Loucy (cell line): ENCODE measurements around the gene GREB1.

Experiments used
- H2AFZ ChIP-seq: fragments of 200-600 bp; sonication (generic); 2 replicates; pipeline ENCODE4 v1.6.0; 2016; ENCODE audit warnings: antibody characterized with exemption, mild to moderate bottlenecking, low read length, moderate library complexity
- H3F3A ChIP-seq: fragments of 200-600 bp; 2 replicates; pipeline ENCODE4 v1.6.0; 2016; ENCODE audit warnings: antibody characterized with exemption, low read depth, mild to moderate bottlenecking
- H3K27me3 ChIP-seq: fragments of 200-600 bp; sonication (generic); 2 replicates; pipeline ENCODE4 v1.6.1; 2014; ENCODE audit warnings: low read length, mild to moderate bottlenecking; ENCODE audit not compliant: insufficient read depth, poor library complexity, severe bottlenecking
- H3K36me3 ChIP-seq: fragments of 200-600 bp; sonication (generic); 2 replicates; pipeline ENCODE4 v1.6.1; 2016; ENCODE audit warnings: low read length; ENCODE audit not compliant: insufficient read depth
- H3K4me1 ChIP-seq: fragments of 200-600 bp; sonication (generic); 2 replicates; pipeline ENCODE4 v1.5.1; 2014; ENCODE audit warnings: low read length, mild to moderate bottlenecking; ENCODE audit not compliant: insufficient read depth, poor library complexity, severe bottlenecking
- H3K4me2 ChIP-seq: fragments of 200-600 bp; sonication (generic); 2 replicates; pipeline ENCODE4 v1.6.0; 2014; ENCODE audit warnings: antibody characterized with exemption, low read length, low read depth, mild to moderate bottlenecking; ENCODE audit not compliant: poor library complexity, severe bottlenecking
- H3K4me3 ChIP-seq: fragments of 200-600 bp; sonication (generic); 2 replicates; pipeline ENCODE4 v1.5.1; 2014; ENCODE audit warnings: low read length, mild to moderate bottlenecking, mixed read lengths; ENCODE audit not compliant: poor library complexity, severe bottlenecking
- H3K79me2 ChIP-seq: fragments of 200-600 bp; sonication (generic); 2 replicates; pipeline ENCODE4 v1.6.1; 2014; ENCODE audit warnings: low read length; ENCODE audit not compliant: insufficient read depth
- H3K9ac ChIP-seq: fragments of 200-600 bp; sonication (generic); 2 replicates; pipeline ENCODE4 v1.6.0; 2014; ENCODE audit warnings: mild to moderate bottlenecking, low read depth, low read length, moderate library complexity; ENCODE audit not compliant: poor library complexity, severe bottlenecking
- H3K9me2 ChIP-seq: fragments of 200-600 bp; sonication (generic); replicated peaks from 2 replicates; pipeline ENCODE4 v1.6.1; 2016; ENCODE audit warnings: low read depth, low read length, mixed read lengths
- H3K9me3 ChIP-seq: fragments of 200-600 bp; sonication (generic); 2 replicates; pipeline ENCODE4 v1.6.1; 2014; ENCODE audit warnings: mild to moderate bottlenecking, antibody characterized with exemption, low read length, low read depth; ENCODE audit not compliant: insufficient read depth
- H4K20me1 ChIP-seq: fragments of 200-600 bp; sonication (generic); 2 replicates; pipeline ENCODE4 v1.6.0; 2014; ENCODE audit warnings: antibody characterized with exemption, low read length, mild to moderate bottlenecking; ENCODE audit not compliant: insufficient read depth, poor library complexity, severe bottlenecking
- CTCF ChIP-seq: fragments of 200-600 bp; sonication (generic); conservative IDR thresholded peaks from 2 replicates; pipeline ENCODE4 v1.5.1; 2014; ENCODE audit warnings: mild to moderate bottlenecking, antibody characterized with exemption, low read length
- EZH2phosphoT487 ChIP-seq: fragments of 200-600 bp; IDR thresholded peaks from 2 replicates; pipeline ENCODE4 v1.6.1; 2018; ENCODE audit warnings: antibody characterized with exemption, mild to moderate bottlenecking, moderate library complexity, borderline replicate concordance

Gene GREB1

DNA sequence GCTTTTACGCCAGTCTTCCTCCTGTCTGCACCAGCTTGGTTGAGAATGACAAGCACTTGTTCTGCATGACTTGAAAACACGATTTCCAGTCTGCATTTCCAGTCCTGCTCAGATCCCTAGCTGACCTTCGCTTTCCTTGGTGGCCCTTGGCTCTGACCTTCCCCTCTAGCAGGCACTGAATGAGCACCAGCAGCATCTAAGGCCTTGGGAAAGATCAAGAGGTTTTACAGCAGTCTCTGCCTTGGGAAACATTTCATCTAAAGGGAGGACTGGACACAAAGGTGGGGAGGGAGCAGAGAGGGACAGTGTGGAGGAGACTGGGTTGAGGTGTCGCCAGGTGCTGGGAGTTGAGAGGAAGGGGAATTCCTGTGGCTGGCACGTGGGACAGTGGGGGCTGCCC, 105.7 kb downstream of the GREB1 start:
- H3K79me2 ChIP-seq: no peaks in the 10 kb centered on the region
- no peak overlapping the region for H2AFZ ChIP-seq
- no peaks in the 10 kb centered on the region for H3F3A ChIP-seq
- H3K27me3 ChIP-seq: no peaks in the 10 kb centered on the region
- H3K36me3 ChIP-seq: no peaks in the 10 kb centered on the region
- no peak overlapping the region for H3K9ac ChIP-seq
- H3K9me3 ChIP-seq: no peaks in the 10 kb centered on the region
- no peak for TF ChIP-seq EZH2phosphoT487
- no peak for TF ChIP-seq CTCF
- H3K4me1 ChIP-seq: no peaks in the 10 kb centered on the region
- no peak overlapping the region for H3K4me2 ChIP-seq
- H3K9me2 ChIP-seq: no peaks in the 10 kb centered on the region
- H4K20me1 ChIP-seq: no peaks in the 10 kb centered on the region
- H3K4me3 ChIP-seq: no peak overlapping the region

GRCh38 chr2:11640132-11640531, 106.3 kb downstream of the GREB1 start:
- Histone ChIP-seq H3K36me3 (no peaks in the 10 kb centered on the region), H3K9me2 (no peaks in the 10 kb centered on the region), H4K20me1 (no peaks in the 10 kb centered on the region), H3K27me3 (no peaks in the 10 kb centered on the region), H2AFZ (no peak overlapping the region), H3K79me2 (no peaks in the 10 kb centered on the region), H3F3A (no peaks in the 10 kb centered on the region), H3K4me1 (no peaks in the 10 kb centered on the region), H3K4me3 (no peak overlapping the region), H3K9ac (no peak overlapping the region), H3K9me3 (no peaks in the 10 kb centered on the region), H3K4me2 (no peak overlapping the region)
- no peak for TF ChIP-seq EZH2phosphoT487

DNA sequence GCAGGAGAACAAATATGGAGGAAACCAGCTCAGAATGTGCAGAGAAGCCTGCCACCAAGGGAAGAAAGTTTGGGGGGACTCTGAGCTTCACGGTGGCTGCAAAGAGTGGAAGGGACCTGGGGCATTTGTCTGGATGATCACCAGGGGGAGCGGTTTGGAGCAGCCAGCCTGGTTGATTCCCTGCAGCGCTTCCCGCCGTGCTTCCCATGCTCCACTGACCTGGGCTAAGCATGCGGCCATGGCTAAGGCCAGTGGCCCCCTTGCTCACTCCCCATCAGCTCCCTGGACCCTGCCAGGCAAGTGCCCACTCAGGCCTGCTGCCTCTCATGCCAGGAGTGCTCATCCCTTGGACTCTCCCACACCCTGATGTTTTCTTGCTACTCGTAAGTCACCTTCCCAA, 109.1 kb downstream of the GREB1 start:
- Histone ChIP-seq H3K4me1 (no peaks in the 10 kb centered on the region), H3K27me3 (no peaks in the 10 kb centered on the region), H4K20me1 (no peaks in the 10 kb centered on the region), H3F3A (no peaks in the 10 kb centered on the region), H3K79me2 (no peaks in the 10 kb centered on the region), H3K9me3 (no peaks in the 10 kb centered on the region), H3K9ac (no peak overlapping the region), H3K36me3 (no peaks in the 10 kb centered on the region), H3K9me2 (no peaks in the 10 kb centered on the region), H3K4me3 (no peak overlapping the region), H2AFZ (no peak overlapping the region), H3K4me2 (no peak overlapping the region)
- TF ChIP-seq CTCF: 0 out of 2 replicates have a peak, but pooled peaks have one; percentile 14
- TF ChIP-seq EZH2phosphoT487: no peak

GRCh38 chr2:11644293-11644692, 110.4 kb downstream of the GREB1 start:
- Histone ChIP-seq H3K4me2 (no peak overlapping the region), H2AFZ (no peak overlapping the region), H3F3A (no peaks in the 10 kb centered on the region), H3K9me3 (no peaks in the 10 kb centered on the region), H3K9ac (no peak overlapping the region), H3K36me3 (no peaks in the 10 kb centered on the region), H3K79me2 (no peaks in the 10 kb centered on the region), H3K4me1 (no peaks in the 10 kb centered on the region), H4K20me1 (no peaks in the 10 kb centered on the region), H3K27me3 (no peaks in the 10 kb centered on the region), H3K9me2 (no peaks in the 10 kb centered on the region), H3K4me3 (no peak overlapping the region)
- TF ChIP-seq CTCF: no peak
- TF ChIP-seq EZH2phosphoT487: no peak
